Endodermal cell (in vitro differentiated cells): ENCODE measurements around the gene PIWIL1. TPM values are rescaled to one million over a fixed set of nuclear protein-coding genes. Genes with fewer than 3 reads are reported as not detected.

Experiments
- DNase-seq: peaks from one replicate; pipeline ENCODE4 v3.0.0-alpha.2; 2017
- H3K27ac ChIP-seq: 2 replicates; pipeline ENCODE4 v1.5.1; 2013; ENCODE audit warnings: mild to moderate bottlenecking, low read depth, low read length, moderate library complexity
- H3K27me3 ChIP-seq: 2 replicates; pipeline ENCODE4 v1.6.1; 2013; ENCODE audit warnings: mild to moderate bottlenecking, low read length, moderate library complexity; ENCODE audit not compliant: insufficient read depth, control insufficient read depth, poor library complexity, severe bottlenecking
- H3K36me3 ChIP-seq: 2 replicates; pipeline ENCODE4 v1.7.0; 2013; ENCODE audit warnings: mild to moderate bottlenecking, low read length, moderate library complexity; ENCODE audit not compliant: control insufficient read depth, insufficient read depth
- H3K4me1 ChIP-seq: one replicate; pipeline ENCODE4 v1.7.0; 2013; ENCODE audit warnings: low read length; ENCODE audit not compliant: control insufficient read depth, insufficient read depth
- H3K4me3 ChIP-seq: 2 replicates; pipeline ENCODE4 v1.5.1; 2013; ENCODE audit warnings: mild to moderate bottlenecking, low read length, moderate library complexity
- H3K9ac ChIP-seq: 2 replicates; pipeline ENCODE4 v1.6.1; 2013; ENCODE audit warnings: mild to moderate bottlenecking, low read length, moderate library complexity; ENCODE audit not compliant: poor library complexity, severe bottlenecking; ENCODE audit errors: extremely low read depth
- H3K9me3 ChIP-seq: 2 replicates; pipeline ENCODE4 v1.6.1; 2013; ENCODE audit warnings: mild to moderate bottlenecking, low read length, moderate library complexity; ENCODE audit not compliant: control insufficient read depth
- H3K27ac Mint-ChIP-seq: 2 replicates; pipeline ENCODE4 v1.8.0; 2020; ENCODE audit warnings: mixed read lengths
- H3K27me3 Mint-ChIP-seq: 2 replicates; pipeline ENCODE4 v1.8.0; 2021; ENCODE audit warnings: mild to moderate bottlenecking, mixed read lengths; ENCODE audit not compliant: insufficient read depth
- H3K36me3 Mint-ChIP-seq: 2 replicates; pipeline ENCODE4 v1.8.0; 2020; ENCODE audit warnings: low read depth, mixed read lengths
- H3K4me1 Mint-ChIP-seq: 2 replicates; pipeline ENCODE4 v1.8.0; 2020; ENCODE audit warnings: mixed read lengths
- H3K4me3 Mint-ChIP-seq: 2 replicates; pipeline ENCODE4 v1.8.0; 2020; ENCODE audit warnings: mild to moderate bottlenecking, moderate library complexity, mixed read lengths
- H3K9me3 Mint-ChIP-seq: 2 replicates; pipeline ENCODE4 v1.8.0; 2020; ENCODE audit warnings: mild to moderate bottlenecking, mixed read lengths
- CTCF ChIP-seq: fragments of 200-600 bp; sonication (generic); conservative IDR thresholded peaks from 2 replicates; pipeline ENCODE4 v1.5.0; 2021; ENCODE audit warnings: antibody characterized with exemption, mild to moderate bottlenecking
- WGBS, 2 experiments: methylation state at CpG; one replicate each; pipeline versions ENCODE4 v1.1.5 to v1.1.7; 2013; ENCODE audit warnings: missing lambda C conversion rate in 2 of 2, mixed read lengths in 1 of 2; ENCODE audit not compliant: insufficient coverage in 1 of 2, insufficient read length in 1 of 2; 5-methylcytosine and 5-hydroxymethylcytosine counted together
- total RNA-seq, 2 donors: library from RNA; stranded (reverse); fragmentation: NEBNext Ultra II Directional in 1 of 2; extraction: Animal tissue kit (Norgen Biotek cat#: 25700) in 1 of 2; gene quantifications; 2 replicates in 1 of 2; 3 replicates in 1 of 2; pipeline ENCODE4 v1.2.1, GENCODE V29; 2021

Gene PIWIL1
- total RNA-seq, 2 donors from 2014 or later = not detected

GRCh38 chr12:130351326-130351725 lies 13.6 kb downstream of the PIWIL1 start:
- H3K36me3 ChIP-seq = no peaks in the 10 kb centered on the region
- no peaks in the 10 kb centered on the region for H3K4me1 ChIP-seq
- Mint-ChIP-seq H3K36me3 (no peaks in the 10 kb centered on the region), H3K27me3 (peaks cover 23% of the 10 kb centered on the region), H3K9me3 (no peaks in the 10 kb centered on the region), H3K4me3 (no peak overlapping the region), H3K27ac (no peak overlapping the region), H3K4me1 (no peaks in the 10 kb centered on the region)
- no peak overlapping the region for H3K9ac ChIP-seq
- WGBS, 2 experiments = 87 to 96% methylated on average over 5 of the region's 5 CpGs
- H3K9me3 ChIP-seq = no peaks in the 10 kb centered on the region
- no peak for DNase-seq
- TF ChIP-seq CTCF = no peak
- no peak overlapping the region for H3K4me3 ChIP-seq
- no peak overlapping the region for H3K27ac ChIP-seq
- peaks cover 4% of the 10 kb centered on the region for H3K27me3 ChIP-seq

GRCh38 chr12:130353081-130353480 lies 15.4 kb downstream of the PIWIL1 start:
- H3K4me3 ChIP-seq = no peak overlapping the region
- no peak for DNase-seq
- no peaks in the 10 kb centered on the region for H3K4me1 Mint-ChIP-seq
- H3K9me3 Mint-ChIP-seq = no peaks in the 10 kb centered on the region
- H3K27me3 Mint-ChIP-seq = peaks cover 27% of the 10 kb centered on the region
- H3K27ac Mint-ChIP-seq = no peak overlapping the region
- no peaks in the 10 kb centered on the region for H3K4me1 ChIP-seq
- no peak for TF ChIP-seq CTCF
- H3K36me3 ChIP-seq = no peaks in the 10 kb centered on the region
- no peak overlapping the region for H3K4me3 Mint-ChIP-seq
- no peak overlapping the region for H3K27ac ChIP-seq
- H3K36me3 Mint-ChIP-seq = no peaks in the 10 kb centered on the region
- no peaks in the 10 kb centered on the region for H3K9me3 ChIP-seq
- H3K27me3 ChIP-seq = peaks cover 4% of the 10 kb centered on the region
- no peak overlapping the region for H3K9ac ChIP-seq

- no peaks in the 10 kb centered on the region for H3K4me1 ChIP-seq
- peak; percentile 69 for DNase-seq
- no peak overlapping the region for H3K9ac ChIP-seq
- no peak overlapping the region for H3K4me3 ChIP-seq
- no peaks in the 10 kb centered on the region for H3K36me3 Mint-ChIP-seq
- H3K4me3 Mint-ChIP-seq = no peak overlapping the region
- no peak overlapping the region for H3K27ac ChIP-seq
- peaks cover 4% of the 10 kb centered on the region for H3K27me3 ChIP-seq
- peaks cover 23% of the 10 kb centered on the region for H3K27me3 Mint-ChIP-seq
- H3K4me1 Mint-ChIP-seq = no peaks in the 10 kb centered on the region
- no peak for TF ChIP-seq CTCF
- H3K27ac Mint-ChIP-seq = no peak overlapping the region
- H3K9me3 Mint-ChIP-seq = no peaks in the 10 kb centered on the region
- H3K36me3 ChIP-seq = no peaks in the 10 kb centered on the region
- H3K9me3 ChIP-seq = no peaks in the 10 kb centered on the region
- 64 to 76% methylated on average over 5 to 7 of the region's 7 CpGs for WGBS, 2 experiments
These were observed 16.7 kb downstream of the PIWIL1 start for GRCh38 chr12:130354407-130354806.
